ENCODE results near the gene UGT1A4.
"Not testable (repeated sequence)": the region's sequence is repeated elsewhere in the genome, so short reads cannot be mapped to it uniquely, and the experiment has no call there.

Gene UGT1A4

GRCh38 chr2:233750689-233751088 lies 32.2 kb downstream of the UGT1A4 start:
- DNase-seq (ENCODE audit: low read depth in 2 of 2), result not testable (repeated sequence)

DNA sequence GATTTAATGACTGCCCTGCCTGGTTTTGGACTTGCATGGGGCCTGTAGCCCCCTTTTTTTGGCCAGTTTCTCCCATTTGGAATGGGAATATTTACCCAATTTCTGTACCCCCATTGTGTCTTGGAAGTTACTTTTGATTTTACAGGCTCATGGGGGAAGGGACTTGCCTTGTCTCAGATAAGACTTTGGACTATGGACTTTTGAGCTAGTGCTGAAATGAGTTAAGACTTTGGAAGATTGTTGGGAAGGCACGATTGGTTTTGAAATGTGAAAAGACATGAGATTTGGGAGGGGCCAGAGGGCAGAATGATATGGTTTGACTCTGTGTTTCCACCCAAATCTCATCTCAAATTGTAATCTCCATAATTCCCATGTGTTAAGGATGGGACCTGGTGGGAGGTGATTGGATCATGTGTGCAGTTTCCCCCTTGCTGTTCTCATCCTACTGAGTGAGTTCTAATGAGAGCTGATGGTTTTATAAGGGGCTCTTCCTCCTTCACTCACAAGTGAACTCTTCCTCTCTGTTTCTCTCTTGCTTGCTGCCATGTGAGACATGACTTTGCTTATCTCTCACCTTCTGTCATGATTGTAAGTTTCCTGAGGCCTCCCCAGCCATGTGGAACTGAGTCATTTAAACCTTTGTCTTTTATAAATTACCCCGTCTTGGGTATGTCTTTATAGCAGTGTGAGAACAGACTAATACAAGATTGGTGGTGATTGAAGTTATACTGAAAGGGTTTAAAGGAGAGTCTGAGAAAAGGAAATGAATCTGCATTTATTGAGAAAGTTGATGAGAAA lies 32.9 kb downstream of the UGT1A4 start:
- not testable (repeated sequence) for DNase-seq (ENCODE audit: low read depth in 2 of 2)

- DNase-seq (ENCODE audit: low read depth in 2 of 2), result no peak
These were observed 36.5 kb downstream of the UGT1A4 start for GRCh38 chr2:233754872-233755611.

DNA sequence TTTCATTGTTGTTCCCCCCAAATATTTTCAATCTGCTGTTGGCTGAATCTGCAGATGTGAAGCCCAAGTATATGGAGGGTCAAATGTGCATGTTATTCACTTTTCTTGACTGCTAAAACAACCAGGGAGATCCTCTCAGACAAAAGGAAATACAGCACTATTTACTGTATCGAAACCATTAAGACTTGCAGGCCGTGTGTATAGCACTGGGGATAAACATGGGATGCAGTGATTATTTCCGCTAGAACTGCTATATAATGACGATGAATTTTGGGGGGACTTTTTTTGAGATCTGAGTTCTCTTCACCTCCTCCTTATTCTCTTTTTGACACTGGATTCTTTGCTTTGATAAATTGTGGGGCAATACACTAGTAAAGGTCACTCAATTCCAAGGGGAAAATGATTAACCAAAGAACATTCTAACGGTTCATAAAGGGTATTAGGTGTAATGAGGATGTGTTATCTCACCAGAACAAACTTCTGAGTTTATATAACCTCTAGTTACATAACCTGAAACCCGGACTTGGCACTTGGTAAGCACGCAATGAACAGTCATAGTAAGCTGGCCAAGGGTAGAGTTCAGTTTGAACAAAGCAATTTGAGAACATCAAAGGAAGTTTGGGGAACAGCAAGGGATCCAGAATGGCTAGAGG lies 38.0 kb downstream of the UGT1A4 start:
- no peak for DNase-seq (ENCODE audit: low read depth in 2 of 2)

- no peak for DNase-seq (ENCODE audit: low read depth in 2 of 2)
These were observed 39.6 kb downstream of the UGT1A4 start for GRCh38 chr2:233758141-233758540.

- DNase-seq (ENCODE audit: low read depth in 2 of 2), result no peak
These were observed 40.3 kb downstream of the UGT1A4 start for GRCh38 chr2:233758849-233759248.

GRCh38 chr2:233760043-233760442 lies 41.5 kb downstream of the UGT1A4 start, which contains the start of gene UGT1A1:
Gene UGT1A1 (plus strand): TSS chr2:233760270. CDS start chr2:233760288, 18 bp downstream.
- DNase-seq (ENCODE audit: low read depth in 2 of 2), result no peak

DNA sequence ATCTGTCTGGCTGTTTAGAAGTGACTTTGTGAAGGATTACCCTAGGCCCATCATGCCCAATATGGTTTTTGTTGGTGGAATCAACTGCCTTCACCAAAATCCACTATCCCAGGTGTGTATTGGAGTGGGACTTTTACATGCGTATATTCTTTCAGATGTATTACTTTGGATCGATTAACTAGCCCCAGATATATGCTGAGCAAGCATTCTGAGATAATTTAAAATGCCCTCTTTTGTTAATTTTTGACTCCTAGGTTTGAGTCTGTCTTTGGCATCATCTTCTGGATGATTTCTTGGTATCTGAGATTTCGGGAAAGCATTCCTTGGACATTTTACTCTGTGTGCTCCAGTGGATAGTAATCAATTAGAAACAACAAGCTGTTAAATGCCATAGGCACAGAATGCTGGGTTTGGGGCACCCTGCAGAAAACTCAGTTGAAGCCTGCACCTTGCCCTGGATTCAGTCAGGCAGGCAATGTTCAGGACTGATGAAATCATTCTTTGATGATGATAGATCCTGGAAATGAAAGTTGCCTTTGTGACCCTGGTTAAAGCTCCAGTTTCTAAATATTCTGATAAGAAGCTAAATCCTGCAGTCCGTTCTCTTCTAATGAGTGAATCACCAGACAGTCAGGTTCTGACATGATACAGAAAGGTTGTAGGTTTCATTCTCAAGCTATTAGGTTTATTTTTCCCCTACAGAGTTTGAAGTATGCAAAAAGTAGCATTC lies 42.7 kb downstream of the UGT1A4 start:
- no peak for DNase-seq (ENCODE audit: low read depth in 2 of 2)

GRCh38 chr2:233764264-233764663 lies 45.7 kb downstream of the UGT1A4 start:
- no peak for DNase-seq (ENCODE audit: low read depth in 2 of 2)

- no peak for DNase-seq (ENCODE audit: low read depth in 2 of 2)
These were observed 46.2 kb downstream of the UGT1A4 start for GRCh38 chr2:233764761-233765160.

DNA sequence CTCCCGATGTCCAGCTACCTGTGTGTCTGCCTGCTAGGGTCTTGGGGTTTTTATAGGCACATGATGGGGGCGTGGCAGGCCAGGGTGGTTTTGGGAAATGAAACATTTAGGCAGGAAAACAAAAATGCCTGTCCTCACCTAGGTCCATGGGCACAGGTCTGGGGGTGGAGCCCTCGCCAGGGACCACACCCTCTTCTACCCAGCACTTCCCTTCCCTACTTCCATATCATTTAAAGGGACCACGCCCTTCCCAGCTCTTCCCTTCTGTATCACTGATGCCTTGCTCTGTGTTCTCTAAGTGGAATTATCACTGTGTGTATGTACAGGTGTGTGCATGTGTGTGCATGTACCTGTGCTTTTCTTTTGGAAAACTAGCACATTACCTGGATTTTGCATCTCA lies 47.9 kb downstream of the UGT1A4 start:
- DNase-seq (ENCODE audit: low read depth in 2 of 2), result no peak

DNA sequence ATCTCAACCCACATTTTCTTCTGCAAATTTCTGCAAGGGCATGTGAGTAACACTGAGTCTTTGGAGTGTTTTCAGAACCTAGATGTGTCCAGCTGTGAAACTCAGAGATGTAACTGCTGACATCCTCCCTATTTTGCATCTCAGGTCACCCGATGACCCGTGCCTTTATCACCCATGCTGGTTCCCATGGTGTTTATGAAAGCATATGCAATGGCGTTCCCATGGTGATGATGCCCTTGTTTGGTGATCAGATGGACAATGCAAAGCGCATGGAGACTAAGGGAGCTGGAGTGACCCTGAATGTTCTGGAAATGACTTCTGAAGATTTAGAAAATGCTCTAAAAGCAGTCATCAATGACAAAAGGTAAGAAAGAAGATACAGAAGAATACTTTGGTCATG lies 49.5 kb downstream of the UGT1A4 start:
- DNase-seq (ENCODE audit: low read depth in 2 of 2), result no peak

DNA sequence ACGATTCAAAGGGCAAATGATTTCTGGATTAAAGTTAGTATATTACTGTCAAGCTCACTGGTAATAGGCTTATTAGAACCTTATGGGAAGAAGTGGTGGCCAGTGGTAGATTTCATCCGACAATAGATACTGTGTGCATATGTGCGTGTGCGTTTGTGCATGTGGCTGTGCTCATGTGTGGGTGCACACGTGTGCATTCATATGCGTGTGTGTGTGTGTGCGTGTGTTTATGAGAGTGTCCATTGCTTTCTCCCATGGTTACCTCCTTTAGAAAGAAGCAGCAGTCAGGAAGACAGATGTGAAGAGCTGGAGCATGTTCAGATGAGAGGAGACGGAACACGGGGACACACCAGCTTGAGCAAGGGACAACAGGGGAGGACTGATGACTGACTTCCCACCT lies 50.7 kb downstream of the UGT1A4 start:
- no peak for DNase-seq (ENCODE audit: low read depth in 2 of 2)

- no peak for DNase-seq (ENCODE audit: low read depth in 2 of 2)
These were observed 53.6 kb downstream of the UGT1A4 start for GRCh38 chr2:233772153-233772552.

- DNase-seq (ENCODE audit: low read depth in 2 of 2), result no peak
These were observed 54.0 kb downstream of the UGT1A4 start for GRCh38 chr2:233772583-233772982.

DNA sequence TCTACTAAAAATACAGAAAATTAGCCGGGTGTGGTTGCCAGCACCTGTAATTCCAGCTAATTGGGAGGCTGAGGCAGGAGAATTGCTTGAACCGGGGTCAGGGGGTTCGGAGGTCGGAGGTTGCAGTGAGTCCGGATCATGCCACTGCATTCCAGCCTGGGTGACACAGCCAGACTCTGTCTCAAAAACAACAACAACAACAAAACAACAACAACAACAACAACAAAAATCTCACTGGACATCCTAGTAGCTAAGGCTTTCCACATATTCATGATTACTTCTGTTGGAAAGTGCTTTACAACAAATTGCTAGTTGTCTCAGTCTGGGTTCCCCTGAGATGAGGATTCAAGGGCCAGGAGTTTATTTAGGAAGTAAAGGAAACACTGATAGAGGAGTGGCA lies 55.3 kb downstream of the UGT1A4 start:
- DNase-seq (ENCODE audit: low read depth in 2 of 2), result no peak

- DNase-seq (ENCODE audit: low read depth in 2 of 2), result no peak
These were observed 56.9 kb downstream of the UGT1A4 start for GRCh38 chr2:233775414-233775813.

- no peak for DNase-seq (ENCODE audit: low read depth in 2 of 2)
These were observed 59.5 kb downstream of the UGT1A4 start, which contains the start of gene MROH2A for GRCh38 chr2:233778030-233778429. Gene MROH2A (plus strand): TSS chr2:233778330. CDS start chr2:233779359, 1,029 bp downstream.

DNA sequence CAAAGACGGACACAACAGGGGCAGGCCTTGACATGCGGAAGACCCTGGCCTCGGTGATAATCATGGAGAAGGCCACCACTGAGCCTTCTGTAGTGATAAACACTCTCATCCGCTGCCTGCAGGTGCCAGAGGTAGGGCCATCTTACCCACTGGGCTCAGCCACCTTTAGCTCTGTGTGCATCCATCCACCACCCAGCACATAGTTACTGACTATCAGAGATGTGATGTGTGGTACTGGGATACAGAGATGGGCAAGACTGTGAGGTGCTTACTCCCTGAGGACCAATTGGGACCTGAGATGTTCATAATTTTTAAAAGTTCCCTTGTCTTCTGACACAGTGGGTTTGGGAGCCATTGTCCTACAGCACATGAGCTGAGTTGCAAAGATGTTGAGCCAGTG lies 61.2 kb downstream of the UGT1A4 start:
- no peak for DNase-seq (ENCODE audit: low read depth in 2 of 2)

GRCh38 chr2:233780771-233781170 lies 62.2 kb downstream of the UGT1A4 start:
- no peak for DNase-seq (ENCODE audit: low read depth in 2 of 2)

GRCh38 chr2:233789554-233789953 lies 71.0 kb downstream of the UGT1A4 start:
- no peak for DNase-seq (ENCODE audit: low read depth in 2 of 2)
